ENCODE data around the gene ZNF500.
A peak's percentile ranks its signal among the peaks of the same experiment; 100 is the strongest.
"Not testable (repeated sequence)": the region's sequence is repeated elsewhere in the genome, so short reads cannot be mapped to it uniquely, and the experiment has no call there.

The ZNF500 gene

GRCh38 chr16:4743226-4743878 lies 23.6 kb downstream of the ZNF500 start:
- Histone ChIP-seq H3K27ac (ENCODE audit: low read length) (no peak overlapping the region), H3K9me3 (ENCODE audit: control insufficient read depth in 2 of 2, low read length in 2 of 2) (no peaks in the 10 kb centered on the region), H3K36me3 (ENCODE audit: control insufficient read depth in 2 of 2, insufficient read depth in 2 of 2, low read length in 2 of 2) (no peaks in the 10 kb centered on the region), H3K4me3 (ENCODE audit: low read length in 2 of 2) (peak overlapping the region in 1 of 2 donors; percentile 40), H3K9ac (ENCODE audit: low read length in 2 of 2) (no peak overlapping the region), H3K27me3 (ENCODE audit: control insufficient read depth in 1 of 2, insufficient read depth in 2 of 2, low read length in 2 of 2) (no peaks in the 10 kb centered on the region), H3K4me1 (ENCODE audit: control insufficient read depth, insufficient read depth, low read length) (peaks cover 22% of the 10 kb centered on the region)

DNA sequence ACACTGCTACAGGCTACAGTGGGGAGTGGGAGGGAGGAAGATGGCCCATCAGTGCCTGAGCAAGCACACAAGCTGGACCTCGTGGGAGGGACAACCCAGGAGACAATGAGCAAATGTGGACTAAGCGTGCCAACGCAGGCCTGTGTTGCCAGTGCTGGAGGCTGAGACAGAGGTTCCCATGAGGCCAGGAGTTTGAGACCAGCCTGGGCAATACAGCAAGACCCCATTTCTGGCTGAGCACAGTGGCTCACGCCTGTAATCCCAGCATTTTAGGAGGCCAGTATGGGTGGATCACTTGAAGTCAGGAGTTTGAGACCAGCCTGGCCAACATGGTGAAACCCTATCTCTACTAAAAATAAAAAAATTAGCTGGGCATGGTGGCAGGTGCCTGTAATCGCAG lies 28.6 kb downstream of the ZNF500 start:
- H3K36me3 ChIP-seq (ENCODE audit: control insufficient read depth in 2 of 2, insufficient read depth in 2 of 2, low read length in 2 of 2); H3K27me3 ChIP-seq (ENCODE audit: control insufficient read depth in 1 of 2, insufficient read depth in 2 of 2, low read length in 2 of 2); H3K9ac ChIP-seq (ENCODE audit: low read length in 2 of 2); H3K4me3 ChIP-seq (ENCODE audit: low read length in 2 of 2); H3K27ac ChIP-seq (ENCODE audit: low read length); H3K9me3 ChIP-seq (ENCODE audit: control insufficient read depth in 2 of 2, low read length in 2 of 2): not testable (repeated sequence)
- peaks cover 17% of the 10 kb centered on the region for H3K4me1 ChIP-seq (ENCODE audit: control insufficient read depth, insufficient read depth, low read length)

DNA sequence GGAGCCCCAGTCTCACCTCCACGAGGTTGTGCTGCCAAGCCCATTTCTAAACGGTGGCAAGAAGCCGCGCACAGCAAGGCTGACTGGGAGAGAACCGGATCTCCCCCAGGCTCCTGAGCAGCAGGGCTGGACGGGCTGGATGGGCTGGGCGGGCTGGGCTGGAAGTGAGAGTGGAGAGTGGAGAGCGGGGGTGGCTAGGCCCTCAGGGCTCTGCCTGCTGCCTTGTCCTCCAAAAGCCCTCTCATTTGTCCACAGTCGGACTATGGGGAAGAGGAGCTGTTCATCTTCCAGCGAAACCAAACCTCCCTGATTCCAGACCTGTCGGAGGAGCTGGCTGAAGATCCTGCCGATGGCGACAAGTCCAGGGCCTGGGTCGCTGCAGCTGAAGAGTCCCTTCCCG lies 29.4 kb downstream of the ZNF500 start:
- Histone ChIP-seq H3K4me1 (ENCODE audit: control insufficient read depth, insufficient read depth, low read length) (peaks cover 15% of the 10 kb centered on the region), H3K27me3 (ENCODE audit: control insufficient read depth in 1 of 2, insufficient read depth in 2 of 2, low read length in 2 of 2) (peaks cover 0 to 2% of the 10 kb centered on the region in 2 donors), H3K27ac (ENCODE audit: low read length) (no peak overlapping the region), H3K9me3 (ENCODE audit: control insufficient read depth in 2 of 2, low read length in 2 of 2) (no peaks in the 10 kb centered on the region), H3K4me3 (ENCODE audit: low read length in 2 of 2) (no peak overlapping the region), H3K9ac (ENCODE audit: low read length in 2 of 2) (no peak overlapping the region), H3K36me3 (ENCODE audit: control insufficient read depth in 2 of 2, insufficient read depth in 2 of 2, low read length in 2 of 2) (no peaks in the 10 kb centered on the region)

GRCh38 chr16:4736546-4736945 lies 30.4 kb downstream of the ZNF500 start:
- no peaks in the 10 kb centered on the region for H3K9me3 ChIP-seq (ENCODE audit: control insufficient read depth in 2 of 2, low read length in 2 of 2)
- no peak overlapping the region for H3K4me3 ChIP-seq (ENCODE audit: low read length in 2 of 2)
- H3K27me3 ChIP-seq (ENCODE audit: control insufficient read depth in 1 of 2, insufficient read depth in 2 of 2, low read length in 2 of 2) = peaks cover 0 to 2% of the 10 kb centered on the region in 2 donors

GRCh38 chr16:4734730-4735535 lies 32.0 kb downstream of the ZNF500 start:
- Histone ChIP-seq H3K9me3 (ENCODE audit: control insufficient read depth in 2 of 2, low read length in 2 of 2) (no peaks in the 10 kb centered on the region), H3K36me3 (ENCODE audit: control insufficient read depth in 2 of 2, insufficient read depth in 2 of 2, low read length in 2 of 2) (peaks cover 0 to 4% of the 10 kb centered on the region in 2 donors), H3K27ac (ENCODE audit: low read length) (peak overlapping the region; percentile 76), H3K9ac (ENCODE audit: low read length in 2 of 2) (peak overlapping the region; percentile 78 to 79), H3K4me3 (ENCODE audit: low read length in 2 of 2) (peak overlapping the region; percentile 87 to 95), H3K27me3 (ENCODE audit: control insufficient read depth in 1 of 2, insufficient read depth in 2 of 2, low read length in 2 of 2) (peaks cover 0 to 2% of the 10 kb centered on the region in 2 donors), H3K4me1 (ENCODE audit: control insufficient read depth, insufficient read depth, low read length) (peaks cover 17% of the 10 kb centered on the region)

More at GRCh38 chr16:4736546-4736945, 30.4 kb downstream of the ZNF500 start:
- Histone ChIP-seq H3K27ac (ENCODE audit: low read length) (no peak overlapping the region), H3K9ac (ENCODE audit: low read length in 2 of 2) (no peak overlapping the region), H3K4me1 (ENCODE audit: control insufficient read depth, insufficient read depth, low read length) (peaks cover 17% of the 10 kb centered on the region), H3K36me3 (ENCODE audit: control insufficient read depth in 2 of 2, insufficient read depth in 2 of 2, low read length in 2 of 2) (no peaks in the 10 kb centered on the region)

DNA sequence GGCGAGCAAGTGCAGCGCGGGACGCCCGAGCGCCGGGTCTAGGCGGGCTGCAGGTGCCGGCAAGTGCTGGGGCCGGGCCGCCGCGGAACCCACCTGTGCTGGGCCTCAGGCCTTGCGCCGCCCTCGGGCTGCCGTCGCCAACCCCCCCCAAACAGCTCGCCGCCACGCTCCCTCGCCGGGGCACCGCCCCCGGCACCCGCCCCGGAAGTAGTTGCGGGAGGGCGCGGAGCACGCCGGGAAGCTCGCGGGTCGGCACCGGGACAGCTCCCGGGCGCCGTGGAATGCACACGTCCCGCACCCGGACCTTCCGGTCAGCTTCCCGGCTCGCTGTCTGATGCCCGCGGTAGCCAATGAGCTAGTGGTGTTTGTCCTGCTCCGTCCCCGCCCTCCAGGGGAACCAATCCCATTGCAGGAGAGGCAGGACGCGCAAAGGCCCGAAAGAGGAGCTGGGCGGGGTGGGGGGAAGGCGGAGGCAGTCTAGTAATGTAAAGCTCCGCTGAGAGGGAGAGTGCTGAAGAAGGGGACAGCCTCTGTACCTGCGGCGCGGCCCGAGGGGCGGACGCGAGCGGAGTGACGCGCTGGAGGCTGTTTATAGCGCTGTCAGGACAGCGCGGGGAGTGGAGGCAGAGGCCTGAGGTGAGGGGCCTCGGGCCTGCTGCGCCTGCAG lies 32.8 kb downstream of the ZNF500 start, which contains the start of the genes ANKS3 and DNAAF8:
ANKS3 (minus strand) TSS at position 209 of the 667 bp plus-strand sequence. CDS start 4,122 bp downstream, outside the sequence.
DNAAF8 (plus strand) TSS at position 475 of the 667 bp plus-strand sequence. CDS start 1,978 bp downstream, outside the sequence.
- Histone ChIP-seq H3K9ac (ENCODE audit: low read length in 2 of 2) (peak within 1 kb of the TSS; percentile 78 to 79), H3K4me1 (ENCODE audit: control insufficient read depth, insufficient read depth, low read length) (peaks cover 17% of the 10 kb centered on the region), H3K27ac (ENCODE audit: low read length) (peak within 1 kb of the TSS; percentile 76), H3K9me3 (ENCODE audit: control insufficient read depth in 2 of 2, low read length in 2 of 2) (no peaks in the 10 kb centered on the region), H3K27me3 (ENCODE audit: control insufficient read depth in 1 of 2, insufficient read depth in 2 of 2, low read length in 2 of 2) (peaks cover 0 to 2% of the 10 kb centered on the region in 2 donors), H3K4me3 (ENCODE audit: low read length in 2 of 2) (peak within 1 kb of the TSS; percentile 87 to 95), H3K36me3 (ENCODE audit: control insufficient read depth in 2 of 2, insufficient read depth in 2 of 2, low read length in 2 of 2) (peaks cover 3 to 8% of the 10 kb centered on the region in 2 donors)

GRCh38 chr16:4733747-4734062 lies 33.3 kb downstream of the ZNF500 start:
- Histone ChIP-seq H3K4me1 (ENCODE audit: control insufficient read depth, insufficient read depth, low read length) (peaks cover 17% of the 10 kb centered on the region), H3K36me3 (ENCODE audit: control insufficient read depth in 2 of 2, insufficient read depth in 2 of 2, low read length in 2 of 2) (peaks cover 8 to 12% of the 10 kb centered on the region in 2 donors), H3K4me3 (ENCODE audit: low read length in 2 of 2) (peak overlapping the region; percentile 87 to 95), H3K9me3 (ENCODE audit: control insufficient read depth in 2 of 2, low read length in 2 of 2) (no peaks in the 10 kb centered on the region), H3K9ac (ENCODE audit: low read length in 2 of 2) (peak overlapping the region; percentile 69 to 78), H3K27ac (ENCODE audit: low read length) (peak overlapping the region; percentile 60), H3K27me3 (ENCODE audit: control insufficient read depth in 1 of 2, insufficient read depth in 2 of 2, low read length in 2 of 2) (peaks cover 0 to 2% of the 10 kb centered on the region in 2 donors)

GRCh38 chr16:4733211-4733742 lies 33.7 kb downstream of the ZNF500 start:
- Histone ChIP-seq H3K4me3 (ENCODE audit: low read length in 2 of 2) (peak overlapping the region; percentile 87 to 95), H3K27ac (ENCODE audit: low read length) (peak overlapping the region; percentile 60), H3K36me3 (ENCODE audit: control insufficient read depth in 2 of 2, insufficient read depth in 2 of 2, low read length in 2 of 2) (peaks cover 10 to 15% of the 10 kb centered on the region in 2 donors), H3K9me3 (ENCODE audit: control insufficient read depth in 2 of 2, low read length in 2 of 2) (no peaks in the 10 kb centered on the region), H3K27me3 (ENCODE audit: control insufficient read depth in 1 of 2, insufficient read depth in 2 of 2, low read length in 2 of 2) (peaks cover 0 to 2% of the 10 kb centered on the region in 2 donors), H3K4me1 (ENCODE audit: control insufficient read depth, insufficient read depth, low read length) (peaks cover 17% of the 10 kb centered on the region), H3K9ac (ENCODE audit: low read length in 2 of 2) (peak overlapping the region; percentile 69 to 78)

DNA sequence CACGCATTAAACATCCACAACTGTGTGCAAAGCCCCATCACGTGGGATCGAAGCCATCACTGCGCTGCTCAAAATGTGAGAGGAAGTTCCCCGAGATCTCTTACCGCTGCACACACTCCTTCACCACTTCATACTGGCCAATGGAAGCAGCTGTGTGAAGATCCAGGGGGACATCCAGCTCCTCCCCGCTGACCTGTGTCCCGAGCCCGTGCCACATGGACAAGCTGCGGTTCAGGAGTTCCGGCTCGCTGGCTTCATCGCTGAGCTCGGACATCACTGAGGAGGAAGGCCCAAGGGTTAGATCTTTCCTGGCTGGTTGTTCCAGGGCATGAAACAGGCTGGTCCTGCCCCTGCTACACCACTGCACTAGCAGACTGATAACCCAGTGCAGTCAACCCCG lies 37.1 kb downstream of the ZNF500 start:
- Histone ChIP-seq H3K4me1 (ENCODE audit: control insufficient read depth, insufficient read depth, low read length) (peaks cover 12% of the 10 kb centered on the region), H3K9ac (ENCODE audit: low read length in 2 of 2) (no peak overlapping the region), H3K9me3 (ENCODE audit: control insufficient read depth in 2 of 2, low read length in 2 of 2) (no peaks in the 10 kb centered on the region), H3K36me3 (ENCODE audit: control insufficient read depth in 2 of 2, insufficient read depth in 2 of 2, low read length in 2 of 2) (peaks cover 18 to 33% of the 10 kb centered on the region in 2 donors), H3K27ac (ENCODE audit: low read length) (no peak overlapping the region), H3K27me3 (ENCODE audit: control insufficient read depth in 1 of 2, insufficient read depth in 2 of 2, low read length in 2 of 2) (no peaks in the 10 kb centered on the region), H3K4me3 (ENCODE audit: low read length in 2 of 2) (no peak overlapping the region)

GRCh38 chr16:4728676-4729075 lies 38.3 kb downstream of the ZNF500 start:
- Histone ChIP-seq H3K4me3 (ENCODE audit: low read length in 2 of 2) (no peak overlapping the region), H3K9ac (ENCODE audit: low read length in 2 of 2) (no peak overlapping the region), H3K27ac (ENCODE audit: low read length) (no peak overlapping the region), H3K27me3 (ENCODE audit: control insufficient read depth in 1 of 2, insufficient read depth in 2 of 2, low read length in 2 of 2) (no peaks in the 10 kb centered on the region), H3K9me3 (ENCODE audit: control insufficient read depth in 2 of 2, low read length in 2 of 2) (no peaks in the 10 kb centered on the region), H3K4me1 (ENCODE audit: control insufficient read depth, insufficient read depth, low read length) (peaks cover 9% of the 10 kb centered on the region), H3K36me3 (ENCODE audit: control insufficient read depth in 2 of 2, insufficient read depth in 2 of 2, low read length in 2 of 2) (peaks cover 18 to 36% of the 10 kb centered on the region in 2 donors)
